IMR-90 (cell line): Measurements from ENCODE around the gene CD248. TPM values are rescaled to one million over a fixed set of nuclear protein-coding genes. Genes with fewer than 3 reads are reported as not detected.

Experiments used
- ATAC-seq: fragments of 200-7000 bp; cut with Tn5 transposase; 2 replicates; pipeline ENCODE4 v1.9.1; 2020; ENCODE audit warnings: low read depth, mild to moderate bottlenecking, moderate library complexity
- BruUV-seq: library from RNA; stranded (reverse); fragments of 400-500 nt; replicated peaks from 2 replicates; lab custom pipeline; 2021; lab: Mats Ljungman, UMichigan
- CTCF ChIA-PET: fragments of 300-600 bp; formaldehyde crosslinking; extraction: SDS; loops from one replicate; lab custom pipeline; 2021; ENCODE audit warnings: antibody characterized with exemption; lab: Yijun Ruan, JAX
- POLR2A ChIA-PET: fragments of 300-600 bp; sonication (Branson Sonifier 250); formaldehyde crosslinking; loops from one replicate; lab custom pipeline; 2022; ENCODE audit warnings: antibody characterized with exemption; ENCODE audit not compliant: unreplicated experiment; lab: Charles Lee
- DNase-seq: peaks from one replicate; pipeline ENCODE4 v3.0.0; 2013
- H2AFZ ChIP-seq: replicated peaks from 2 replicates; pipeline ENCODE3; 2013; ENCODE audit warnings: low read length, mild to moderate bottlenecking; ENCODE audit not compliant: poor library complexity
- H2AK5ac ChIP-seq: 2 replicates; pipeline ENCODE4 v1.6.1; 2013; ENCODE audit warnings: low read depth, low read length, inconsistent platforms
- H2AK9ac ChIP-seq: replicated peaks from 2 replicates; pipeline ENCODE3; 2013; ENCODE audit warnings: mild to moderate bottlenecking, low read depth, low read length, moderate library complexity; ENCODE audit not compliant: poor library complexity
- H2BK120ac ChIP-seq: 2 replicates; pipeline ENCODE4 v1.6.1; 2013; ENCODE audit warnings: low read depth, low read length, inconsistent platforms
- H2BK15ac ChIP-seq: 3 replicates; pipeline ENCODE4 v1.6.1; 2013; ENCODE audit warnings: low read depth, low read length, inconsistent platforms
- H2BK20ac ChIP-seq: 2 replicates; pipeline ENCODE4 v1.6.1; 2013; ENCODE audit warnings: low read depth, mild to moderate bottlenecking, inconsistent platforms, low read length, moderate library complexity
- H2BK5ac ChIP-seq: 2 replicates; pipeline ENCODE4 v1.6.1; 2013; ENCODE audit warnings: mild to moderate bottlenecking, low read depth, low read length, inconsistent platforms; ENCODE audit not compliant: poor library complexity, severe bottlenecking
- H3K14ac ChIP-seq: replicated peaks from 2 replicates; pipeline ENCODE4 v1.6.1; 2013; ENCODE audit warnings: low read depth, low read length, inconsistent platforms
- H3K18ac ChIP-seq: 2 replicates; pipeline ENCODE4 v1.6.1; 2013; ENCODE audit warnings: low read depth, low read length, control low read depth
- H3K23ac ChIP-seq: 2 replicates; pipeline ENCODE4 v1.6.1; 2013; ENCODE audit warnings: low read depth, low read length, inconsistent platforms
- H3K27ac ChIP-seq: 2 replicates; pipeline ENCODE4 v1.5.1; 2013; ENCODE audit warnings: mild to moderate bottlenecking, control low read depth, low read length; ENCODE audit not compliant: insufficient read depth
- H3K27me3 ChIP-seq: 2 replicates; pipeline ENCODE4 v1.6.1; 2013; ENCODE audit warnings: low read length; ENCODE audit not compliant: control insufficient read depth, insufficient read depth
- H3K36me3 ChIP-seq: 2 replicates; pipeline ENCODE4 v1.6.1; 2013; ENCODE audit warnings: low read length, mixed read lengths; ENCODE audit not compliant: control insufficient read depth, insufficient read depth
- H3K4ac ChIP-seq: 2 replicates; pipeline ENCODE4 v1.6.1; 2013; ENCODE audit warnings: low read depth, low read length, inconsistent platforms
- H3K4me1 ChIP-seq: 2 replicates; pipeline ENCODE4 v1.6.1; 2013; ENCODE audit warnings: low read length, mixed read lengths; ENCODE audit not compliant: control insufficient read depth, insufficient read depth
- H3K4me2 ChIP-seq: 2 replicates; pipeline ENCODE4 v1.6.1; 2013; ENCODE audit warnings: low read depth, mild to moderate bottlenecking, control low read depth, low read length, moderate library complexity
- H3K4me3 ChIP-seq: 2 replicates; pipeline ENCODE4 v1.5.1; 2013; ENCODE audit warnings: low read depth, mild to moderate bottlenecking, control low read depth, low read length, moderate library complexity; ENCODE audit not compliant: insufficient read depth
- H3K56ac ChIP-seq: 2 replicates; pipeline ENCODE4 v1.6.1; 2013; ENCODE audit warnings: low read length, inconsistent platforms; ENCODE audit not compliant: insufficient read depth; ENCODE audit errors: extremely low read depth
- H3K79me1 ChIP-seq, 2 experiments: 2 replicates each; pipeline ENCODE4 v1.6.1; 2013; ENCODE audit warnings: low read length in 2 of 2, inconsistent platforms in 1 of 2, low read depth in 1 of 2
- H3K9ac ChIP-seq: 2 replicates; pipeline ENCODE4 v1.6.1; 2013; ENCODE audit warnings: low read depth, low read length, control low read depth
- H3K9me1 ChIP-seq: 2 replicates; pipeline ENCODE4 v1.6.1; 2013; ENCODE audit warnings: low read length, inconsistent platforms; ENCODE audit not compliant: insufficient read depth
- H3K9me3 ChIP-seq: 2 replicates; pipeline ENCODE4 v1.6.1; 2013; ENCODE audit warnings: low read length; ENCODE audit not compliant: control insufficient read depth, insufficient read depth
- H4K20me1 ChIP-seq: 2 replicates; pipeline ENCODE4 v1.6.1; 2013; ENCODE audit warnings: low read length, inconsistent platforms; ENCODE audit not compliant: insufficient read depth
- H4K5ac ChIP-seq: 2 replicates; pipeline ENCODE4 v1.6.1; 2013; ENCODE audit warnings: mild to moderate bottlenecking, low read depth, low read length, control low read depth
- H4K8ac ChIP-seq, 2 experiments: 2 replicates each; pipeline ENCODE4 v1.6.1; 2013; ENCODE audit warnings: low read depth in 2 of 2, low read length in 2 of 2, control low read depth in 1 of 2, inconsistent platforms in 1 of 2
- H4K91ac ChIP-seq: 2 replicates; pipeline ENCODE4 v1.6.1; 2013; ENCODE audit warnings: low read depth, low read length, inconsistent platforms; ENCODE audit not compliant: insufficient read depth
- CEBPB ChIP-seq: IDR thresholded peaks from 2 replicates; pipeline ENCODE4 v1.6.1; 2012; ENCODE audit warnings: low read depth, low read length, improper control_type of control experiment
- CHD1 ChIP-seq: IDR thresholded peaks from 2 replicates; pipeline ENCODE4 v1.6.1; 2012; ENCODE audit warnings: low read depth, low read length, improper control_type of control experiment
- CTCF ChIP-seq: conservative IDR thresholded peaks from 2 replicates; pipeline ENCODE4 v1.5.1; 2012; ENCODE audit warnings: mild to moderate bottlenecking, low read depth, low read length, improper control_type of control experiment
- ELK1 ChIP-seq: fragments of 150-350 bp; IDR thresholded peaks from 2 replicates; pipeline ENCODE4 v1.6.1; 2016; ENCODE audit warnings: low read depth, mild to moderate bottlenecking, low read length, moderate library complexity, borderline replicate concordance
- FOS ChIP-seq: fragments of 150-350 bp; IDR thresholded peaks from 2 replicates; pipeline ENCODE4 v1.6.1; 2016; ENCODE audit warnings: low read depth, low read length
- MXI1 ChIP-seq: IDR thresholded peaks from 2 replicates; pipeline ENCODE4 v1.6.1; 2012; ENCODE audit warnings: low read depth, mild to moderate bottlenecking, low read length, moderate library complexity, borderline replicate concordance
- NFE2L2 ChIP-seq: fragments of 150-350 bp; IDR thresholded peaks from 2 replicates; pipeline ENCODE4 v1.6.1; 2016; ENCODE audit warnings: low read depth, mild to moderate bottlenecking, low read length
- POLR2A ChIP-seq: IDR thresholded peaks from 2 replicates; pipeline ENCODE4 v1.6.1; 2012; ENCODE audit warnings: mild to moderate bottlenecking, low read depth, low read length
- RAD21 ChIP-seq: IDR thresholded peaks from 2 replicates; pipeline ENCODE4 v1.6.1; 2012; ENCODE audit warnings: low read length, improper control_type of control experiment
- RCOR1 ChIP-seq: IDR thresholded peaks from 2 replicates; pipeline ENCODE4 v1.6.1; 2012; ENCODE audit warnings: mild to moderate bottlenecking, low read length, improper control_type of control experiment; ENCODE audit not compliant: insufficient replicate concordance
- RFX5 ChIP-seq: IDR thresholded peaks from 2 replicates; pipeline ENCODE4 v1.8.0; 2012; ENCODE audit warnings: low read depth, mild to moderate bottlenecking, low read length, moderate library complexity
- SMC3 ChIP-seq: fragments of 150-350 bp; IDR thresholded peaks from 2 replicates; pipeline ENCODE4 v1.6.1; 2016; ENCODE audit warnings: low read depth, mild to moderate bottlenecking, antibody characterized with exemption, low read length, moderate library complexity
- USF2 ChIP-seq: fragments of 150-350 bp; IDR thresholded peaks from 2 replicates; pipeline ENCODE4 v1.6.1; 2017; ENCODE audit warnings: mild to moderate bottlenecking, antibody characterized with exemption, low read length, low read depth
- WGBS, 2 experiments: methylation state at CpG; one replicate each; pipeline versions ENCODE4 v1.1.5 to v1.1.7; 2013; ENCODE audit warnings: missing lambda C conversion rate in 2 of 2; ENCODE audit not compliant: insufficient read length in 1 of 2; ENCODE audit errors: extremely low coverage in 2 of 2; 5-methylcytosine and 5-hydroxymethylcytosine counted together
- dilution Hi-C: fragments of 300-500 bp; cut with HindIII; formaldehyde crosslinking; loops from one replicate; pipeline ENCODE4 v1.14.3; 2018; ENCODE audit warnings: low sequenced_read_pairs; ENCODE audit not compliant: unreplicated experiment
- in situ Hi-C: fragments of 300-500 bp; cut with MboI; formaldehyde crosslinking; loops from 3 replicates; pipeline ENCODE4 v1.14.3; 2019; ENCODE audit warnings: low sequenced_read_pairs, inconsistent platforms, mixed read lengths
- intact Hi-C: fragments of 100-400 bp; cut with micrococcal nuclease; formaldehyde crosslinking; loops from 2 replicates; pipeline ENCODE4 v1.10.0; 2022
- polyA plus RNA-seq, 3 experiments: library from polyadenylated mRNA; depleted of rRNA; stranded (reverse); fragments of >200 nt; gene quantifications; 2 replicates each; pipeline ENCODE4 v1.2.3, GENCODE V29; 2012; ENCODE audit warnings: low replicate concordance in 1 of 3
- total RNA-seq: library from RNA; depleted of rRNA; stranded (reverse); fragments of >200 nt; gene quantifications from 2 replicates; pipeline ENCODE4 v1.2.3, GENCODE V29; 2012

Gene CD248
- total and polyA plus RNA-seq, 2 of the 4 experiments (the other 2 are of a cell fraction): 19.5 to 223 TPM

GRCh38 chr11:66328302-66329144 is 11.7 kb upstream of the CD248 start:
- Histone ChIP-seq H3K4me1 (peaks cover 43% of the 10 kb centered on the region), H2BK5ac (peak overlapping the region; percentile 100), H2AFZ (peak overlapping the region; percentile 94), H3K27ac (peak overlapping the region; percentile 95), H2BK20ac (peak overlapping the region; percentile 100), H3K23ac (peak overlapping the region; percentile 49), H3K18ac (peak overlapping the region; percentile 22; the same call in 1 of the 2 replicates), H3K9me1 (peaks cover 29% of the 10 kb centered on the region), H3K4me2 (peak overlapping the region; percentile 18), H3K27me3 (no peaks in the 10 kb centered on the region), H3K9me3 (no peaks in the 10 kb centered on the region), H2BK120ac (peak overlapping the region; percentile 100), H2AK5ac (peak overlapping the region; percentile 100), H3K9ac (peak overlapping the region; percentile 35; the same call in 1 of the 2 replicates), H4K91ac (peak overlapping the region; percentile 100), H4K8ac (peak overlapping the region; percentile 81 to 100), H3K4me3 (no peak overlapping the region), H4K5ac (peak overlapping the region; percentile 96), H3K14ac (peak overlapping the region; percentile 100), H3K79me1 (peaks cover 0 to 48% of the 10 kb centered on the region in 2 experiments), H4K20me1 (no peaks in the 10 kb centered on the region; the same call in 1 of the 2 replicates), H3K4ac (peak overlapping the region; percentile 100), H2BK15ac (peak overlapping the region; percentile 100; the same call in 2 of the 3 replicates), H3K56ac (peak overlapping the region; percentile 90; the same call in 1 of the 2 replicates), H2AK9ac (peak overlapping the region; percentile 100), H3K36me3 (peaks cover 13% of the 10 kb centered on the region)
- intact Hi-C loops (loop anchor here (1.0 kb wide), 3 partner anchors 16 to 106 kb away; partner anchors contain the start of gene YIF1A), dilution Hi-C loops (no loop called here), in situ Hi-C loops (no loop called here)
- no TSS peak for BruUV-seq
- DNase-seq (peak; percentile 70), ATAC-seq (peak; percentile 73)
- CTCF ChIA-PET: interaction anchor here (0.6 to 2.2 kb wide), 3 partner anchors 16 to 35 kb away, joined by 4 to 6 read pairs (median 4); no protein-coding TSS in a partner anchor
- 15% methylated on average over 4 of the region's 19 CpGs; no CpG with 5 or more reads in 1 of the 2 experiments for WGBS, 2 experiments
- POLR2A ChIA-PET: interaction anchor here (0.6 to 1.1 kb wide), 3 partner anchors 15 to 291 kb away, joined by 4 to 7 read pairs (median 7); no protein-coding TSS in a partner anchor
- peak; percentile 40 for TF ChIP-seq POLR2A
- no peak for TF ChIP-seq NFE2L2
- TF ChIP-seq USF2: peak; percentile 84
- TF ChIP-seq RFX5: no peak
- no peak for TF ChIP-seq CHD1
- TF ChIP-seq MXI1: peak; percentile 71
- TF ChIP-seq RAD21: peak; percentile 84
- no peak for TF ChIP-seq RCOR1
- TF ChIP-seq FOS: no peak
- TF ChIP-seq SMC3: peak; percentile 86
- peak; percentile 92 for TF ChIP-seq CTCF
- no peak for TF ChIP-seq CEBPB
- TF ChIP-seq ELK1: no peak
